ENCODE measurements around the gene ARMC2. TPM values are rescaled to one million over a fixed set of nuclear protein-coding genes. Genes with fewer than 3 reads are reported as not detected.
"Not testable (repeated sequence)": the region's sequence is repeated elsewhere in the genome, so short reads cannot be mapped to it uniquely, and the experiment has no call there.

ARMC2 gene
- total RNA-seq, 1 donor from 2014 or later = 3.5 TPM

DNA sequence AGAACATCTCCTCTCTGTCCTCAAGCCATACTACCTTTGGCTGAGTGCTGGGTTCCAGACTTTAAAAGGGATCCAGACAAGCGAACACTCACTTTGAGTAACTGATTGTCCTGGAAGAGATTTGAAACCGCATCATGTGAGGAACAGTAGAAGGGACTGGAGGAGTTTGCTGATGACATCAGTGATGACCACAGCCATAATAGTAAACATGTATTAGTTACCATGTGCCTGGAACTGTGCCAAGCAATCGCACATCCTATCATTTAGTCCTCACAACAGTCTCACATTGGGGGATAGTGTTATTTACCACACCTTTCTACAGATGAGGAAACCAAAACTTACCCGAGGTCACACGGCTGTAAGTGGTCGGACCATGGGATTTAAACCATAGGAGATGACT, 39.8 kb downstream of the ARMC2 start:
- H3K4me1 Mint-ChIP-seq = peaks cover 18% of the 10 kb centered on the region
- H3K9me3 Mint-ChIP-seq = peaks cover 2% of the 10 kb centered on the region
- H3K27ac Mint-ChIP-seq = no peak overlapping the region
- TF ChIP-seq CTCF (IDR thresholded peaks at IDR 0.05) = no peak
- ATAC-seq (ENCODE audit: low read depth) (no peak), DNase-seq (no peak)
- H3K36me3 Mint-ChIP-seq (ENCODE audit: low read depth) = no peaks in the 10 kb centered on the region
- intact Hi-C loops (cut with micrococcal nuclease) = no loop called here
- ChIA-PET CTCF (no interaction called here), POLR2A (no interaction called here)
- H3K27me3 Mint-ChIP-seq = no peaks in the 10 kb centered on the region
- H3K4me3 Mint-ChIP-seq = no peak overlapping the region

GRCh38 chr6:108888745-108889144, 40.5 kb downstream of the ARMC2 start:
- no peak overlapping the region for H3K4me3 Mint-ChIP-seq
- H3K36me3 Mint-ChIP-seq (ENCODE audit: low read depth) = no peaks in the 10 kb centered on the region
- H3K27me3 Mint-ChIP-seq = no peaks in the 10 kb centered on the region
- peaks cover 14% of the 10 kb centered on the region for H3K4me1 Mint-ChIP-seq
- intact Hi-C loops (cut with micrococcal nuclease) = no loop called here
- ChIA-PET CTCF (no interaction called here), POLR2A (no interaction called here)
- no peak for ATAC-seq (ENCODE audit: low read depth)
- TF ChIP-seq CTCF (IDR thresholded peaks at IDR 0.05) = no peak
- H3K27ac Mint-ChIP-seq = no peak overlapping the region
- H3K9me3 Mint-ChIP-seq = no peaks in the 10 kb centered on the region
- DNase-seq = no peak

GRCh38 chr6:108890898-108891297, 42.7 kb downstream of the ARMC2 start:
- H3K4me3 Mint-ChIP-seq; ATAC-seq (ENCODE audit: low read depth); intact Hi-C loops (cut with micrococcal nuclease); H3K27ac Mint-ChIP-seq; H3K4me1 Mint-ChIP-seq; H3K9me3 Mint-ChIP-seq; DNase-seq; H3K36me3 Mint-ChIP-seq (ENCODE audit: low read depth); H3K27me3 Mint-ChIP-seq: not testable (repeated sequence)
- ChIA-PET POLR2A (interaction anchor here (0.6 kb wide), 1 partner anchor 116 kb away, joined by 3 read pairs; no protein-coding TSS in a partner anchor), CTCF (interaction anchor here (1.1 kb wide), 1 partner anchor 349 kb away, joined by 3 read pairs; no protein-coding TSS in a partner anchor)

GRCh38 chr6:108895571-108895970, 47.3 kb downstream of the ARMC2 start:
- H3K27ac Mint-ChIP-seq = no peak overlapping the region
- no peaks in the 10 kb centered on the region for H3K9me3 Mint-ChIP-seq
- POLR2A ChIA-PET = no interaction called here
- no peaks in the 10 kb centered on the region for H3K27me3 Mint-ChIP-seq
- peaks cover 23% of the 10 kb centered on the region for H3K4me1 Mint-ChIP-seq
- no peak for TF ChIP-seq CTCF (IDR thresholded peaks at IDR 0.05)
- DNase-seq (no peak), ATAC-seq (ENCODE audit: low read depth) (no peak)
- H3K36me3 Mint-ChIP-seq (ENCODE audit: low read depth) = no peaks in the 10 kb centered on the region
- no peak overlapping the region for H3K4me3 Mint-ChIP-seq
- CTCF ChIA-PET = interaction anchor here (4.4 kb wide), 1 partner anchor 353 kb away, joined by 60 read pairs; no protein-coding TSS in a partner anchor
- intact Hi-C loops (cut with micrococcal nuclease) = no loop called here

GRCh38 chr6:108896111-108896661, 48.0 kb downstream of the ARMC2 start:
- no peaks in the 10 kb centered on the region for H3K27me3 Mint-ChIP-seq
- TF ChIP-seq CTCF (IDR thresholded peaks at IDR 0.05) = no peak
- peaks cover 26% of the 10 kb centered on the region for H3K4me1 Mint-ChIP-seq
- intact Hi-C loops (cut with micrococcal nuclease) = no loop called here
- H3K4me3 Mint-ChIP-seq = no peak overlapping the region
- no peaks in the 10 kb centered on the region for H3K36me3 Mint-ChIP-seq (ENCODE audit: low read depth)
- ATAC-seq (ENCODE audit: low read depth) (no peak), DNase-seq (no peak)
- ChIA-PET CTCF (interaction anchor here (4.4 kb wide), 1 partner anchor 354 kb away, joined by 60 read pairs; no protein-coding TSS in a partner anchor), POLR2A (no interaction called here)
- no peak overlapping the region for H3K27ac Mint-ChIP-seq
- peaks cover 2% of the 10 kb centered on the region for H3K9me3 Mint-ChIP-seq

DNA sequence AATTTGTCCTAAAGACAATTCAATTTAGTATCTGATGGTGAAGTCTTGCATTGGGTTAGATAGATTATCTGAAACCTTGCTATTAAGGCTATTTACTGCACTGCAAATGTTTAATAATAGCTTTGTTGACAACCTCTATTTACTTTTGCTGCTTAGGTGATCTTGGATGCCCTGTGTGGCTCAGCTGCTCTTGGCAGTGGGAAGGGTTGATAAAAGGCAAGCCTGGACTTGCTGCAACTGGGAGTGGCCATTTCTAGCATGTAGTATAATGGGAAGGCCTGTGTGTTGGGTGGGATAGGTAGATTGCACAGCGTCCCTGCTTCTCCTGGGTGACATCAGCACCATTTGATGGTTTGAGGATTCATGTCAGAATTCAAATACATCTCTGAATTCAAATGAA, 49.1 kb downstream of the ARMC2 start:
- Mint-ChIP-seq H3K4me1 (peaks cover 36% of the 10 kb centered on the region), H3K27ac (no peak overlapping the region), H3K9me3 (peaks cover 2% of the 10 kb centered on the region), H3K27me3 (no peaks in the 10 kb centered on the region), H3K4me3 (no peak overlapping the region), H3K36me3 (ENCODE audit: low read depth) (no peaks in the 10 kb centered on the region)
- DNase-seq (no peak), ATAC-seq (ENCODE audit: low read depth) (no peak)
- no peak for TF ChIP-seq CTCF (IDR thresholded peaks at IDR 0.05)
- ChIA-PET POLR2A (no interaction called here), CTCF (interaction anchor here (0.6 kb wide), 1 partner anchor 17 kb away, joined by 3 read pairs; no protein-coding TSS in a partner anchor)
- intact Hi-C loops (cut with micrococcal nuclease) = no loop called here
